HepG2 (cell line): ENCODE results near the gene KRTAP1-5. TPM values are rescaled to one million over a fixed set of nuclear protein-coding genes. Genes with fewer than 3 reads are reported as not detected.

Source experiments
- HNRNPH1 ChIP-seq: fragments of 200-400 bp; formaldehyde crosslinking; optimal IDR thresholded peaks from 2 replicates; pipeline ENCODE3; 2017; ENCODE audit warnings: mild to moderate bottlenecking, low read depth, low read length
- HOXA3 ChIP-seq: sonication (generic); formaldehyde crosslinking; IDR thresholded peaks from 2 replicates; pipeline ENCODE4 v1.5.0; 2020; ENCODE audit warnings: missing genetic modification reagents
- HOXA9 ChIP-seq: sonication (generic); formaldehyde crosslinking; IDR thresholded peaks from 2 replicates; pipeline ENCODE4 v1.8.1; 2022; ENCODE audit warnings: missing genetic modification reagents, mild to moderate bottlenecking, moderate library complexity, borderline replicate concordance
- NFAT5 ChIP-seq: sonication (generic); formaldehyde crosslinking; IDR thresholded peaks from 2 replicates; pipeline ENCODE4 v1.4.0; 2020; ENCODE audit warnings: missing genetic modification reagents
- NFE2L2 ChIP-seq: fragments of 150-350 bp; IDR thresholded peaks from 2 replicates; pipeline ENCODE4 v1.6.1; 2014; ENCODE audit warnings: low read length
- NPAS2 ChIP-seq: sonication (generic); formaldehyde crosslinking; IDR thresholded peaks from 2 replicates; pipeline ENCODE4 v1.8.0; 2022; ENCODE audit warnings: mild to moderate bottlenecking, missing genetic modification reagents, borderline replicate concordance
- YEATS2 ChIP-seq: sonication (generic); formaldehyde crosslinking; IDR thresholded peaks from 2 replicates; pipeline ENCODE4 v1.4.0; 2020; ENCODE audit warnings: missing genetic modification reagents, borderline replicate concordance
- ZC3H4 ChIP-seq: sonication (generic); formaldehyde crosslinking; IDR thresholded peaks from 2 replicates; pipeline ENCODE4 v1.4.0; 2020; ENCODE audit warnings: missing genetic modification reagents, borderline replicate concordance
- ZFAT ChIP-seq: sonication (generic); formaldehyde crosslinking; conservative IDR thresholded peaks from 2 replicates; pipeline ENCODE4 v1.8.1; 2023; ENCODE audit warnings: missing genetic modification reagents, inconsistent platforms
- ZNF235 ChIP-seq: sonication (generic); formaldehyde crosslinking; IDR thresholded peaks from 2 replicates; pipeline ENCODE4 v1.8.1; 2023; ENCODE audit warnings: mild to moderate bottlenecking, missing genetic modification reagents, borderline replicate concordance
- ZNF333 ChIP-seq: sonication (generic); formaldehyde crosslinking; IDR thresholded peaks from 2 replicates; pipeline ENCODE4 v1.4.0; 2020; ENCODE audit warnings: mild to moderate bottlenecking, missing genetic modification reagents, borderline replicate concordance
- ZNF430 ChIP-seq: sonication (generic); formaldehyde crosslinking; IDR thresholded peaks from 2 replicates; pipeline ENCODE4 v1.9.0; 2021; ENCODE audit warnings: mild to moderate bottlenecking, missing genetic modification reagents
- ZNF724P ChIP-seq: sonication (generic); formaldehyde crosslinking; IDR thresholded peaks from 2 replicates; pipeline ENCODE4 v1.8.0; 2022; ENCODE audit warnings: missing genetic modification reagents, borderline replicate concordance
- ZNF816 ChIP-seq: sonication (generic); formaldehyde crosslinking; IDR thresholded peaks from 2 replicates; pipeline ENCODE4 v1.8.0; 2022; ENCODE audit warnings: missing genetic modification reagents, mild to moderate bottlenecking, borderline replicate concordance
- ZNF839 ChIP-seq: sonication (generic); formaldehyde crosslinking; IDR thresholded peaks from 2 replicates; pipeline ENCODE4 v1.4.0; 2020; ENCODE audit warnings: missing genetic modification reagents, mild to moderate bottlenecking, borderline replicate concordance
- ZSCAN29 ChIP-seq: sonication (generic); formaldehyde crosslinking; conservative IDR thresholded peaks from 2 replicates; pipeline ENCODE4 v1.4.0; 2020; ENCODE audit warnings: mild to moderate bottlenecking, missing genetic modification reagents
- ZSCAN9 ChIP-seq: IDR thresholded peaks from 2 replicates; pipeline ENCODE4 v1.6.1; 2016; ENCODE audit warnings: borderline replicate concordance
- polyA plus RNA-seq, 8 experiments: library from polyadenylated mRNA; depleted of rRNA in 3 of 8; stranded (reverse) in 7 of 8; unstranded in 1 of 8; fragments of >200 nt; fragmentation: Illumina TruSeq in 4 of 8; extraction: Trizol in 4 of 8; gene quantifications; 2 replicates each; pipeline versions ENCODE4 v1.2.1 to v1.2.3, GENCODE V29; 2011 to 2016; ENCODE audit warnings: low read depth in 4 of 8, missing spikeins in 1 of 8, mixed read lengths in 1 of 8; ENCODE audit not compliant: insufficient read depth in 1 of 8
- total RNA-seq, 5 experiments: library from RNA; depleted of rRNA; stranded (reverse); fragments of >200 nt; fragmentation: Illumina TruSeq; extraction: Trizol; gene quantifications; 2 replicates each; pipeline ENCODE4 v1.2.3, GENCODE V29; 2016; ENCODE audit warnings: low read depth in 1 of 5
- TF ChIP-seq, protein P1 (sequence below): sonication (generic); formaldehyde crosslinking; IDR thresholded peaks from 2 replicates; pipeline ENCODE4 v1.4.0; 2020; ENCODE audit warnings: missing genetic modification reagents
- TF ChIP-seq, protein P2 (sequence below): sonication (generic); formaldehyde crosslinking; IDR thresholded peaks from 2 replicates; pipeline ENCODE4 v1.5.0; 2020; ENCODE audit warnings: missing genetic modification reagents

Gene KRTAP1-5
- total and polyA plus RNA-seq, 2 of the 13 experiments (the other 11 are each of a cell fraction or from before 2014, with no cell fraction given) = 0.09 TPM; not detected in 1

DNA sequence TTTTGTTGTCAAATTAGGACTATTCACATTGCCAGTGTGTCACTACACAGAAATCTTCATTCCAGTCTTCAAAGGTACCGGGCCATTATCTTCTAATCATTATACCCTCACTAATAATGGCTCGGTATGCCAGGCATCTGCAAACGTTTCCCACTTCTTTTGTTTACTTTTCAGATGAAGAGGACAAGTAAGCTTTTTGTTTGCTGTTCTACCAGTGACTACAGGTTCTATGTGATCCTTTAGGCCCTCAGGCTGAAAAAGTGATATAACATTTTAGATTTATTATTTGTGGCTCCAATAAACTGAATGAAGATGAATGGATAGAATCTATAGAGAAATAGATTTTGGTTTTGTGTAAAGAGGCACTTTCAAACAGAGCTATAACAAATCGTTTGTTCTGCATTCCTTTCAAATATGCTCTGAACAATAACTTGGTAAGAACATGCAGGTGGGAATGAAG lies 17.7 kb downstream of the KRTAP1-5 start (continued):
- TF ChIP-seq, protein P1, sequence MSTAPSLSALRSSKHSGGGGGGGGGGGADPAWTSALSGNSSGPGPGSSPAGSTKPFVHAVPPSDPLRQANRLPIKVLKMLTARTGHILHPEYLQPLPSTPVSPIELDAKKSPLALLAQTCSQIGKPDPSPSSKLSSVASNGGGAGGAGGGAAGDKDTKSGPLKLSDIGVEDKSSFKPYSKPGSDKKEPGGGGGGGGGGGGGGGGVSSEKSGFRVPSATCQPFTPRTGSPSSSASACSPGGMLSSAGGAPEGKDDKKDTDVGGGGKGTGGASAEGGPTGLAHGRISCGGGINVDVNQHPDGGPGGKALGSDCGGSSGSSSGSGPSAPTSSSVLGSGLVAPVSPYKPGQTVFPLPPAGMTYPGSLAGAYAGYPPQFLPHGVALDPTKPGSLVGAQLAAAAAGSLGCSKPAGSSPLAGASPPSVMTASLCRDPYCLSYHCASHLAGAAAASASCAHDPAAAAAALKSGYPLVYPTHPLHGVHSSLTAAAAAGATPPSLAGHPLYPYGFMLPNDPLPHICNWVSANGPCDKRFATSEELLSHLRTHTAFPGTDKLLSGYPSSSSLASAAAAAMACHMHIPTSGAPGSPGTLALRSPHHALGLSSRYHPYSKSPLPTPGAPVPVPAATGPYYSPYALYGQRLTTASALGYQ (CRISPR knock-in tag) = peak; percentile 97
- TF ChIP-seq ZNF839 (CRISPR knock-in tag) = no peak
- TF ChIP-seq ZNF235 (CRISPR knock-in tag) = no peak
- TF ChIP-seq ZNF333 = no peak
- TF ChIP-seq HNRNPH1 = no peak
- TF ChIP-seq ZFAT (CRISPR knock-in tag) = no peak
- no peak for TF ChIP-seq ZNF816 (CRISPR knock-in tag)
- TF ChIP-seq HOXA3 (CRISPR knock-in tag) = 0 out of 2 replicates have a peak, but pooled peaks have one; percentile 20
- no peak for TF ChIP-seq HOXA9 (CRISPR knock-in tag)
- TF ChIP-seq NFE2L2 = peak; percentile 2; the same call in 1 of the 2 replicates
- no peak for TF ChIP-seq YEATS2 (CRISPR knock-in tag)
- TF ChIP-seq NFAT5 (CRISPR knock-in tag) = no peak
- TF ChIP-seq, protein P2, sequence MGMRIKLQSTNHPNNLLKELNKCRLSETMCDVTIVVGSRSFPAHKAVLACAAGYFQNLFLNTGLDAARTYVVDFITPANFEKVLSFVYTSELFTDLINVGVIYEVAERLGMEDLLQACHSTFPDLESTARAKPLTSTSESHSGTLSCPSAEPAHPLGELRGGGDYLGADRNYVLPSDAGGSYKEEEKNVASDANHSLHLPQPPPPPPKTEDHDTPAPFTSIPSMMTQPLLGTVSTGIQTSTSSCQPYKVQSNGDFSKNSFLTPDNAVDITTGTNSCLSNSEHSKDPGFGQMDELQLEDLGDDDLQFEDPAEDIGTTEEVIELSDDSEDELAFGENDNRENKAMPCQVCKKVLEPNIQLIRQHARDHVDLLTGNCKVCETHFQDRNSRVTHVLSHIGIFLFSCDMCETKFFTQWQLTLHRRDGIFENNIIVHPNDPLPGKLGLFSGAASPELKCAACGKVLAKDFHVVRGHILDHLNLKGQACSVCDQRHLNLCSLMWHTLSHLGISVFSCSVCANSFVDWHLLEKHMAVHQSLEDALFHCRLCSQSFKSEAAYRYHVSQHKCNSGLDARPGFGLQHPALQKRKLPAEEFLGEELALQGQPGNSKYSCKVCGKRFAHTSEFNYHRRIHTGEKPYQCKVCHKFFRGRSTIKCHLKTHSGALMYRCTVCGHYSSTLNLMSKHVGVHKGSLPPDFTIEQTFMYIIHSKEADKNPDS (CRISPR knock-in tag) = no peak
- TF ChIP-seq NPAS2 (CRISPR knock-in tag) = no peak
- no peak for TF ChIP-seq ZSCAN29 (CRISPR knock-in tag)
- TF ChIP-seq ZC3H4 (CRISPR knock-in tag) = no peak
- no peak for TF ChIP-seq ZNF430
- peak; percentile 53; the same call in 1 of the 2 replicates for TF ChIP-seq ZSCAN9
- no peak for TF ChIP-seq ZNF724P (CRISPR knock-in tag)
